GM19351 (cell line): ENCODE measurements around the gene DCTD.
"Not testable (repeated sequence)": the region's sequence is repeated elsewhere in the genome, so short reads cannot be mapped to it uniquely, and the experiment has no call there.

Experiments used
- ATAC-seq: cut with Tn5 transposase; IDR thresholded peaks from one replicate; pipeline ENCODE4 v1.9.1; 2021; ENCODE audit warnings: mild to moderate bottlenecking, moderate library complexity; ENCODE audit not compliant: unreplicated experiment

The DCTD gene

DNA sequence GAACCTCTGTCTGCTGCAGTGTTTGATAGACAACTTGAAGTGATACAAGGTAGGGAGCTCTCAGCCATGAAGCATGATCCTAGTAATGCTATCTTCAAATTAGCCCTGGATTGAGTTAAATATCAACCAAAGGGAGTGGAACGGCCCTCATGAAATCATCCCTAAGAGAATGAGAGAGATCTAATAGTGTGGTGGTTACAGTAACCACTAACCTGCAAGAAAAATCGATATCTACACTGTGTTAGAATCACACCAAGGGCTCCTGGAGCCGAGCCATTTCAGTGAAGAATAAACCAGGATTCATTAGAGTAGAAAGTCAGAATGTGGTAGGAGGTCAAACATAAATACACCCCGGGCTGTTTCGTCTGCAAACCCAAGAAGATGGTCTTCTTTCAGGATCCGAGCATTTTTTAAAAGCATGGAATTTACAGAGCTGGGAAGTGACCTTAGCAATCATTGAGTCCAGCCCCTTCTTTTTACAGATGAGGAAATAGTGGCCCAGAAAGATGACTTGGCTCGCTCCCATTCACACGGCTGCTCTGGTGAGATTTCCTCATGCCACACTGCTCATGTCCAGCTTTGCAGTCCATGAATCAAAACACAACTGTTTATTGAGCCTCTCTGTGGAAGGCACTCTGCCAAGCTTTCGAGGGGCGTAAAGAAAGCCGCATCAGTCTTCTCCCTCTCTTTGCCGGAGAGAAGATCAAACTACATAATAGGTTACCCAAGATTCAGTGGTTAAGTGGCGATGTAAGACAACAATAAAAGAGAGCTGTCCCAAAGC is 5.5 kb upstream of the DCTD start:
- no peak for ATAC-seq

DNA sequence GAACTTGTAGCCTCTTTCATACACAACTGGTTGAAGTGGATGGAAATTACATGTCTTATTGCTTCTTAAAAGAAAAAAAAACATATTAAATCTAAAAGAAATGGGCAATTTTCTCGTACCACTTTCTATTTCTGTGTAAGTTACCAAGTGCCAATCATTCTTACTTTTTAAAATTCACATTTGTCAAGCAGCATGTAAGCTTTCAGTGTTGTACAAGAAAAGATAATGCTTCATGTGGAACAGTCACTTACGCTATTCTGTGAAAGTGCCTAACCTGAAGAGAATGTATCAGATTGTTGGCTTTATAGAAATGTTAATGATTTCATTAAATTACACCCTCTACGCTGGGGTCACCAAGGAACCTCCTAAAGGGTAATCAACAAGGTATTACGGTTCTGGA is 4.4 kb upstream of the DCTD start:
- no peak for ATAC-seq

DNA sequence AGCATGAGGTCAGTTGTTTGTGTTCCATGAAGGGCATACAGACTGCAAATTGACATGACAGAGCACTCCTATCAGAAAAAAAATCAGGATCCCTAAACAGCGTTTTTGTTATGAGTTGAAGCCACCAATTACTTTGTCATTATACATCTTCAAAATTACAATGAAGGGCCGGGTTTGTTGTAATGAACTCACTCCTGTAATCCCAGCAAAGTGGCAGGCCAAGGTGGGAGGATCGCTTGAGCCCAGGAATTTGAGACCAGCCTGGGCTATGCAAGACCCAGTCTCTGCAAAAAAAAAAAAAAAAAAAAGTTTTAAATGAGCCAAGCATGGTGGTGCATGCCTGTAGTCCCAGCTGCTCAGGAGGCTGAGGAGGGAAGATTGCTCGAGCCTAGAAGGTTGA is 3.5 kb upstream of the DCTD start:
- no peak for ATAC-seq

DNA sequence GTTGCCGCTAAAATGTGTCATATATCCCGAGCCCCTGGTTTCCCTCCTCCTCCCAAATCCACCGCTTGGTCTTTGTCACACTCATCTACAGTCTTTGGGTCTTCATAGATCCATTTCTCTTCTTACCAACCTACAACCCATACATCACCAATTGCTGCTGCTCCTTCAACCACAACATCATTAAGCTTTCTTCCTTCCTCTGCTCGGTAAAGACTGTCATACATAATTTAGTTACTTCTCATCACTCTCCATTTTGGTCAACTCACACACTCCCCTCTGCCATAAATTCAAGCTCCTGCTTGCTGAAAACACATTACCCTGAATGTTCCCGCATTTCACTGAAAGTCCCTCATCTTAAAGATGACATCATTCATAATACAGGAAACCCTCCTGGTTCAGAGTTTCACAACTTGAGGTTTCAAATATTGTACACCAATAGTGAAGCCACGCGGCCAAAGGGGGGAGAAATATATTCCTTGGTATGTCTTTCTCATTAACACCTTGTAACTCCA is 1.7 kb upstream of the DCTD start:
- ATAC-seq, result peak; percentile 23

DNA sequence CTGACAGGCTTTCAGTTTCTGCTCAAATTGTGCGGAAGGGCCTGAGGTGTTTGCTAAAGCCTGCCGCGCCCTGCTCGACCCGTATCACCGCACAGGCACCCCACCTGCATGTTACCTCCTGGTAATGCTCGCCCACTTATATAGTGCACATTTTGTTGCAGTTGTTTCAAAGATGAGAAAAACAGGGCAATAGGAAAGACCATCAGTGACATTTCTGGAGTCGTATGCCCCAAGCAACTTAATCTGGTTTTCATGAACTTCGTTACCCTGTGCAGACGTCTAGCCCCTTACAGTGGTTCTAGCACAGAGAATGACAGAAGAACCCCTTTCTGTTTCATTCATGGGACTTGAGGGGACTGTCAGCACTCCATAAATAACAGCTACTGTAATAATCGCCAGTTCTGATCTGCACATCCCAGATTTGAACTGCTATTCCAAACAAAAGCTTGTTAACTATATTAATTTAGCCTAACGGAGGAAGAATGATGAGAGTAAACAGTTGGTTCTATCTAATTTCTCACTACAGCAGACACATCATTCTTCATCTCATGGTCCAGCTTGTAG is 940 bp upstream of the DCTD start:
- ATAC-seq, result peak; percentile 17

DNA sequence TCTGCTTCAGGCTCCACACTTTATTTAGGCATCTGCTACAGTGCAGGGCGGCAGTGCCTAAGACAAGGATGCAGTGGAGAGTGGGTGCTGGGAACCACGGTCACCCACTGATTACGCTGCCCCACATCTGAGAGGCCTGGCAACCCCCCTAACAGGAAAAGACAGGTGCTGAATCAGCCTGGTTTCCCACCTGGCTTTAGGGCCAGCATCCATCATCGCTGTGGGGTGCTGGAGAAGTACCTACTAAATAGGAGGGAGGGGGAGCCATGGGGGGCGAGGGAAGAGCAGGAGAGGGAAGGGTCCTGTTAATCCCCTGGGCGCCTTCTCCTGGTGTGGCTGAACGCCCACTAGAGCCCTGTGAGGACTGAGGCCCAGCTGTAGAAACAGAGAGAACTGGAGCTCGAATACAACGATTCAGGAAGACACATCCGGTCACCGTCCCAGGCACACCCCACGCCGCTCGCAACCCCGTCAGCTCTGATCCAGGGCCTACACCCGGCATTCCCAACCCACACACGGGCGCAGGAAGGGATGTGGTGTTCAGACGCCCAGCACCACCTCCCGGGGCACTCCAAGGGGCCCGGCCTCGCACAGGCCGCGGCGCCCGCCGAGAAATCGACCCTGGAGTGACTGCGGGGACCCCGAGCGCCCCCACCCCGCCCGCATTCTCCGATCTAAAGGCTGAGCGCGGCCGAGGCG is 554 bp downstream of the DCTD start:
- ATAC-seq, result peak; percentile 17

DNA sequence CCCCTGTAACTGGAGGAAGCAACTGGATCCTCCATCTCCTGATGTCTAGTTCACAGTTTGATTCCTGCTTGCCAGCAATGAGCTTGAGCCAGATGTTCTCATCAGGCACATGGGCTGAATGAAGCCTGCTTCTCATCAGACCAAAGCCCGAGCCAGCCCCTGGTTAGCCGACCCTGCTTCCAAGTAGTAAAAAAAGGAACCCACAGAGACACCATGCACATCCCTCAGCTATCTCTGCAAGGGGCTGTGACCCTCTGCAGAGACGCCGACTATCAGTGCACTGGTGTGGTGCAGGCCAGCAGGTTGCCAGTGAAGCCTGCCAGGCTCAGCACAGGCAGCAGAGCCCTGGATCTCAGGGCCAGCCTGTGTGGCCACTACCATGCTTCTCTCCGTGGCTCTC is 2.8 kb downstream of the DCTD start:
- ATAC-seq, result no peak

DNA sequence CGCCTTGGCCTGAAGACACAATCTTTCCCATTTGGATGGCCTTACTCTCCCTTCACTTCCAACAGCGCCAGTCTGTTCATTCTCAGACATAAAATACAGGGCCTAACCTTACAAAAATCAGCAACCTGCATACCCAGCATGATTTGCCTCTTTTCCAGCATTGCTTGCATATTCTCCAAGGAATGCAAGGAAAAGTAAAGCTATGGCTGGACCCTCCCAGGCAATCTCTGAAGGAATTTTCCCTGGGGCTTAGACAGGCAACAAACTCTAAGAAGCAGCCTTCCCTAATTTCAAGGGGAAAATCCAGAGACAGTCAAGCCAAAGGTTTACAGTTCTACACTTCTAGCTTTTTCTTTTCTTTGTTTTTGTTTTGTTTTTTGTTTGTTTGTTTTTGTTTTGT is 3.6 kb downstream of the DCTD start:
- no peak for ATAC-seq

DNA sequence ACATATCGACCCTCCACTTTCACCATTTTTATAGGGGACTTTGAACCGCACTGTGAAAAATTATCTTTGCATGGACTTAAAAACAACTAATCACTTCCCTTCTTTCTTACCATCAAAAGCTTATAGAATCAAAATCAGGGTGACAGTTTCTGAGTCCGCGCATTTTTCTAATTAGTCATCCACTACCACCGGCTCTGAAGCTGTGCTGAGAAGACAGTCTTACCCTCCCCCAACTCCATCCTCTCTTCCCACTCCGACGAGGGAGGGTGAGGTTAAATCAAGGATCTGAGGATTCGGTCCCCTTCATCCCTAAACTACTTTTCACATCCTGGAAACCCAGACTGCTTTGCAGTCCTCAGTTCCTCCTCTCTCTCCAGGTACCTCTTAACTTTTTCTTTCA is 4.2 kb downstream of the DCTD start:
- ATAC-seq, result no peak

DNA sequence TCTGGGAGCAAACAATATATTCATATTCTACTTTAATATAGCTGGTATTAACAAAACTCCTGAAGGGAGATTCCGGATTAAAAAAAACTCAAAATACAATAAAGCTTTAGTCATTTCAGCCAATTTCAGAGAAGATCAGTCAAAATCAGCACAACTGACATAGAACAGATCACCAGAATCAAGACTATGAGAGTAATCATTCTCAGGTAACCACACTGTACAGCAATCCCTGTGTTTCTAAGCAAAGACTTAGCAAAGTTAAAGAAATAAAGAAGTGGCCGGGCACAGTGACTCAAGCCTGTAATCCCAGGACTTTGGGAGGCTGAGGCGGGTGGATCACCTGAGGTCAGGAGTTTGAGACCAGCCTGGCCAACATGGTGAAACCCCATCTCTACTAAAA is 9.1 kb downstream of the DCTD start:
- no peak for ATAC-seq

DNA sequence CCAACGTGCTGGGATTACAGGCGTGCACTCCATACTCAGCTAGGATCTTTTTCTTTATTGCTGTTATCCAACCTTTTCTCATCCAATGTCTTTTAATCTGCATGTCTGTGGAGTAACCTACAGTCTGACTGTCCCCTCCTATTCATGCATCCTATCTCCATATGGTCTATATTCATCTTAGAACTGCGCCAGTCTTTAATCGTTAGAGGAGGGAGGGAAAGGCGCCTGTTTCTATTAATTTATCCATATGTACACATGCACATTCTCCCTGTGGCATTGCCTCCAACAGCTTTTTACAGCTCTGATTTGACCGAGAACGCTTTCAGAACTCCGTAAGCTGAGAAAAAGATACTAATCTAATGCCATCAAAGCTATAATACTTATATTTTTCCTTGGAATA is 9.8 kb downstream of the DCTD start:
- no peak for ATAC-seq

DNA sequence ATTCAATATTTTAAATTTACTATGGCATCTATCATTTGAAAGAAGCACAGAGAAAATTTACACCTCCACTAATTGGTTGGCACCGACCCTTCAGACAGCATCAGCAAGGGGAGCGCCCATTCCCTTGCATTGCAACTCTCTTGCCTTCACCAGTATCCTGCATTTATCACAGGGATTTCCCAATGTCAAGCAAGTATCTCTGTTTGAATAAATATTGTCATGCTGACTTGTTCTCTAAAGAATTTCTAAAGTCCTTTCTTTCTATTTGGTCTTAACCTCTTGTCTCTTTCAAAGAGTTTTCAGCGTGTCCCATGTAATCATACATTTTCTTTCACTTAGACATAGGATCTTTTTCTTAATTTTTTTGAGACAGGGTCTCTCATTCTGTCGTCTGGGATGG is 10.4 kb downstream of the DCTD start:
- ATAC-seq, result no peak

DNA sequence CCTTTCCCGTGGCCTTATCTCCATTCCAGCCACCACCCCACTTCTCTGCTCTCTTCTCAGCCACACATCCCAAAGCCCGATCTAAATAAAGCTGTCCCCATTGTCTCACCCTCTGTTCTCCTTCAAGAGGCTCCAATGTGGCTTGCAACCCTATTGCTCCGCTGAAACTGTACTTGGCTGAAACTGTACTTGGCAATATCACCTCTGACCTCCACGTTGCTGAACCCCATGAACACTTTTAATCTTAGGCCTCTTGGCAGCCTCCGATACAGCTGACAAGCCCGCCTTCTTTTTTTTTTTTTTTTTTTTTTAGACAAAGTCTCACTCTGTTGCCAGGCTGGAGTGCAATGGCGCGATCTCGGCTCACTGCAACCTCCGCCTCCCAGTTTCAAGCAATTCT is 12.1 kb downstream of the DCTD start:
- no peak for ATAC-seq

DNA sequence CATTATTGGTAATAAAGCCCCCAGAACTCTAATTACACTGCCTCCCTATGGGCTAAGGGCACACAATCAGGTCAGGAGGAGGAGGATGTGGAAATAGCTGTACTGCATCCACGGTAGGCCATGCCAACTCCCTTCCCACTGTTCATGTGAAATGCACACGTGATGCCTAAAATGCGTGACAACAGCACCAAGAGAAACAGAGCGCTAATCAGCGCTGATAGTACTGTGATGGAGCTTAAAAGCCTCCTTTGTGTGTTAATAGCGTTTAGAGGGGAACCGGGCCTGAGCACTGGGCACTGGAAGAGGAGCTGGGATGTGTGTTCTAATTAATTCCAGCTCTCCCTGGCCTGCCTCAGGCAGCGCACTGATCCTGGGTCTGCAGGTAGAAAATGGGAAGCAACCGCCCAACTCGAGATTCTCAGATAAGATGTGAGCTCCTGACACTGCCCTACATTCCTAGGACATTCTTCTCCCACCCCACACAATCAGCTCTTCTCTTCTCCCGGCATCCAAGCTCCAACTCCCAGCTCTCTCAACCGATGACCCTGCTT is 12.9 kb downstream of the DCTD start:
- no peak for ATAC-seq

DNA sequence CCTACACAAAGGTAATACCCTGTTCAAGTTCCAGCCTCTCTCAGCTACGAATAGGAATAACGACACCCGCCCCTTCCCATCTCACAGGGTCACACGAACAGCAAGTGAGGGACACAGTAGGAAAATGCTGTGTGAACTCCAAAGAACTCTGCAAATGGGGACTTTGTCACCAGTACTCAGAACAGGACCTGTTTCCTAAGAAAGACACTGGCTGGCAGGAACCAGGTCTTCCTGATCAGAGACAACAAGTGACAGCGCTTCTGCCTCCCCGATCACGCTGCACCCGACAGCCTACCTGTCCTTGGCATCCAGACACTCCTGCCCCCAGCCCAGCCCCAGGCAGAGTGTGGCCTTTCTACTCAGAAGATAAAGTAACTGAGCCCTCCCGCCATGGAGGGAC is 14.2 kb downstream of the DCTD start:
- no peak for ATAC-seq

DNA sequence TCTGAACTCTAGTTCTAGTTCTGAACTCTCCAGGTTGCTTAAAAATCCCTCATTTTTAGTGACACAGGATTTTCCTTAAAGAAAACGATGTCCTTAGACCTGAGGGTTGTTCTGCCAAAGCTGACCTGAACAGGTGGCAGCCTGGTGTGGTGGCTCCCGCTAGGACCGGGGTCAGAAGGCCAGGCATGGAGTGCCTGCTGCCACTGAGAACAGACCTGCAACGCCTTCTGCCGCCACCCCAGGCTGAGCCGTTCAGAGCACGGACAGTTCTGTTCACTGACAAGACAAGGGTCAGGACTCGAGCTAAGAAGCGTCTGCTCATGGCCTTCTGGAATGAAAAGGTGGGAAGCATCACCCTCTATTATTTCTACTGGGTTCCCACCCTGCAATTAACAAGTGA is 15.8 kb downstream of the DCTD start:
- no peak for ATAC-seq

DNA sequence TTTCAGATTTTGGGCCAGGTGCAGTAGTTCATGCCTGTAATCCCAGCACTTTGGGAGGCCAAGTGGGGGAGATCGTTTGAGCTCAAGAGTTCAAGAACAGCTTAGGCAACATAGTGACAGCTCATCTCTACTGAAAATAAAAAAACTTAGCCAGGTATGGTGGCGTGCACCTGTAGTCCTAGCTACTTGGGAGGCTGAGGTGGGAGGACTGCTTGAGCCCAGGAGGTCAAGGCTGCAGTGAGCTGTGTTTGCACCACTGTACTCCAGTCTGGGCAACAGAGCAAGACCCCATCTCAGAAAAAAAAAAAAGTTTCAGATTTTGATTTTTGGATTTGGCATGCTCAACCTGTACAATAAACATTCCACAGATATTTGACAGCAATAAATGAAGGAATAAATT is 17.2 kb downstream of the DCTD start:
- not testable (repeated sequence) for ATAC-seq

DNA sequence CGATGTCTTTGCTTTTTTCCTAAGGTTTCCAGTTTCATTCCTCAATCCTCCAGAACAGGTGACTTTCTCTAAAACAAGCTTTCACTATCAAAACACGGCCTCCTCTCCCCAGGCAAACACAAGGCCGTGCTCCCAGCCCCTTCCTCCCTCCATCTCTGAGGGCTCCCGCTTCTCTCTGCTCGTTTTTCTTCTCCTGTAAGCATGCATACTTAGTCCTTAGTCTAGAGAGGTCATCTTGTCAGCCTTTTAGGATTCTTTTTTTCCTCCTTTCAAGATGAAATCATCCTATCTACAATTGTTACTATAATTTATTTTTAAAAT is 18.7 kb downstream of the DCTD start:
- no peak for ATAC-seq

DNA sequence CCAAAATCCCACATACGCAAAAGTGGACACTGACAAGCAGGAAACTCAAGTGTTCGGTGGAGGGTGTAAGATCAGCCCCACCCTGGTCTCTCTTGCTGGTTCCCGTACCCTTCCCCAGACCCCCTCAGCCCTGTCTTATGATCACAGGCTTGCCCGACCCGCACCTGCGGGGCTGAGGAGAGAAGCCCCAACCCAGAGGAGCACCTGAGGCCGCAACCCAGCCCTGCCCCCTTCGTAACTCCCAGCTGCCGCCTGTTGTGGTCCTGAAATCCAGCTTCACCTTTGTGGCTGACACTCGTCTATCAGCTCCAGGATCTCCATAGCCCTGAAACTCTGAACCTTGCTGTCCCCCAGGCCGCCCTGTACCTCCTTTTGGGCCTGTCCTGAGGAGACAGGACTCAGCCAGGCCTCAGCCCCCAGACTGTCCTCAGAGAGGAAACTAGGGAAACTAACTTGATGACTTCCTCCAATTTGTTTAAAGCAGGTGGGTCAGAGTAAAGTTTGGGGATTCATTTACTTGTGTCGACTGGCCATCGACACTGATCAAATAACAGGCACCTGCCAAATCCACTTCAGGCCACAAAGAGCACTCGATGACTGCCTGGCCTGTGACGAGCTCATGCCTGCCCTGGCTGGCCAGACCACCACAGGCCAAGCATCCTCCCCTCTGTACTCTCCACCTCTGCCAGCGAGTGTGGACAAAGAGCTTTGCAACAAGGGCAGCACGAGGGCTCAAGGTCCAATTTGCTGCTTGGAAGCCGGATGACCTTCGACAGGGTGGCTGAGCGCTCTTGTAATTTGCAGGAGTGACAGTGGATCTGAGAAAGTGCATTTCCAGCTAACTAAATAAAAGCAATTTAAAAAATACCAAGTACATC is 19.3 kb downstream of the DCTD start:
- no peak for ATAC-seq

DNA sequence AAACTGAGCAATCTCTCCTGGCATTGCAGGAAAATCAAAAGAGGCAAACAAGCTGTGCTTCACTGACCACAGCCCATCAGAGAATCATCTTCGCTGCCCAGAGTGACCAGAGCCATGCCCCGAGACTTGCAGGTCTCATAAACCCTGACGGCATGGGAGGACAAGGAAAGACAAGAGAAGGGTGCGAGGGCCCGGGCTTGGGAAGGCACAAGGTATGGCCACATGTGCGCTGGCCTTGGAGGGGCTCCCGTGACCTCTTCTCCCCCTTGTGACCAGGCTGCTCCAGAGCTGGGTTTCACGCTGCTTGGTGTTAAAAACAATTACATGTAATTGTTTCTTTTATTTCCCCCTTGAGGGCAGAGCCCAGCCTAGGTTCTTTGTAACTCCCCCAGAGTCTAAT is 20.8 kb downstream of the DCTD start:
- no peak for ATAC-seq

DNA sequence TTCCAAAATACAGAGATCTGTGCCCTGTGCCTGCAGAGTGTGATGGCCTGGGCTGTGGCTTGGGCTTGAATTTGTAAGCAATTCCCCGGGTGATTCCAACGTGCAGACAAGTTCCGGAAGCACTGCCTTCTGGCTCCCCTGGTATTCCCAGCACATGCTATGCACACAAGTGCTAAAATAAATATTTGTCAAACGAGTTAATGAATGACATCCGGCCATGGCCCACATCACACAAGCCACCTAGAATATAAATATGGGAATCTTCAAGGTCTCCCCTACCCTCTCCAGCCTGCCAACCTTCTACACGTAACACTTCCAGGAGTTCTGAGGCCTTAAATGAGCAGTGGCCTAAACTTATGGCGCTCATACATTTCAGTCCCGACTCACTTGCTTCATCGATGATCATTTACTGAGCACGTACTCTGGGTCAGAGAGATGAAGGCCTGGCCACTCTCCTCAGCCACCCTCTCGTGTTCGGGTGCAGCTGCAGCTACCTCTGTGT is 21.3 kb downstream of the DCTD start:
- no peak for ATAC-seq
